K562 (cell line): ENCODE results near the gene PCDH12. TPM values are rescaled to one million over a fixed set of nuclear protein-coding genes. Genes with fewer than 3 reads are reported as not detected.
A peak's percentile ranks its signal among the peaks of the same experiment; 100 is the strongest.

ENCODE experiments used
- ATAC-seq: fragments of 200-7000 bp; cut with Tn5 transposase; 3 replicates; pipeline ENCODE4 v1.9.1; 2020; ENCODE audit warnings: moderate library complexity
- BruUV-seq: library from RNA; stranded (reverse); fragments of 400-500 nt; replicated peaks from 2 replicates; lab custom pipeline; 2021; lab: Mats Ljungman, UMichigan
- CTCF ChIA-PET: fragments of 300-600 bp; formaldehyde crosslinking; extraction: SDS; loops from one replicate; lab custom pipeline; 2021; ENCODE audit warnings: low intra/inter-chr PET ratio; lab: Yijun Ruan, JAX
- POLR2A ChIA-PET: fragments of 300-600, 350-650 bp; sonication (Branson Sonifier 250); formaldehyde crosslinking; extraction: SDS; loops from one replicate; lab custom pipeline; 2021; ENCODE audit warnings: antibody characterized with exemption, inconsistent platforms; lab: Yijun Ruan, JAX
- DNase-seq, 4 experiments: peaks; one replicate each; pipeline versions ENCODE4 v3.0.0 to v3.0.0-alpha.2; 2011 to 2018; ENCODE audit warnings: low spot score in 3 of 4, mixed read lengths in 3 of 4; ENCODE audit errors: extremely low read depth in 1 of 4
- FAIRE-seq: peaks from 2 replicates; lab custom pipeline; 2011; peaks lifted over from hg19 to GRCh38; lab: Jason Lieb, UNC
- H2AFZ ChIP-seq: 2 replicates; pipeline ENCODE4 v1.6.0; 2011; ENCODE audit warnings: low read depth, low read length, control low read depth, inconsistent platforms
- H3K27ac ChIP-seq: fragments of 200-600 bp; 3 replicates; pipeline ENCODE4 v1.8.0; 2011; ENCODE audit warnings: low read depth, mild to moderate bottlenecking, control low read depth, inconsistent platforms, low read length, moderate library complexity, mixed read lengths; ENCODE audit errors: extremely low read depth
- H3K27me3 ChIP-seq, 2 experiments: fragments of 300-600 bp in 1 of 2; 2 replicates in 1 of 2; 3 replicates in 1 of 2; pipeline versions ENCODE4 v1.6.0 to v1.8.0; 2011; ENCODE audit warnings: inconsistent platforms in 2 of 2, low read length in 2 of 2, mild to moderate bottlenecking in 1 of 2, mixed read lengths in 1 of 2, moderate library complexity in 1 of 2; ENCODE audit not compliant: control insufficient read depth in 2 of 2, insufficient read depth in 2 of 2
- H3K36me3 ChIP-seq: fragments of 300-600 bp; 3 replicates; pipeline ENCODE4 v1.8.0; 2011; ENCODE audit warnings: mild to moderate bottlenecking, low read length, inconsistent platforms; ENCODE audit not compliant: control insufficient read depth, insufficient read depth
- H3K4me1 ChIP-seq, 2 experiments: fragments of 200-600 bp in 1 of 2; replicated peaks in 1 of 2; 2 replicates in 1 of 2; 3 replicates in 1 of 2; pipeline versions ENCODE4 v1.5.1 to v1.8.0; 2011; ENCODE audit warnings: inconsistent platforms in 2 of 2, low read length in 2 of 2, mild to moderate bottlenecking in 1 of 2, mixed read lengths in 1 of 2, moderate library complexity in 1 of 2; ENCODE audit not compliant: control insufficient read depth in 2 of 2, insufficient read depth in 2 of 2
- H3K4me2 ChIP-seq: 2 replicates; pipeline ENCODE4 v1.6.1; 2011; ENCODE audit warnings: low read length, control low read depth, inconsistent platforms, mixed read lengths; ENCODE audit not compliant: insufficient read depth
- H3K4me3 ChIP-seq: fragments of 200-600 bp; sonication (generic), shearing (Covaris generic); 2 replicates; pipeline ENCODE4 v1.5.1; 2016; ENCODE audit warnings: control low read depth, inconsistent platforms
- H3K79me2 ChIP-seq: fragments of 200-600 bp; 3 replicates; pipeline ENCODE4 v1.8.0; 2011; ENCODE audit warnings: low read length, inconsistent platforms; ENCODE audit not compliant: control insufficient read depth, insufficient read depth
- H3K9ac ChIP-seq, 2 experiments: 2 replicates each; pipeline versions ENCODE4 v1.6.0 to v1.6.1; 2011; ENCODE audit warnings: low read depth in 2 of 2, low read length in 2 of 2, control low read depth in 1 of 2, inconsistent platforms in 1 of 2, mild to moderate bottlenecking in 1 of 2, mixed read lengths in 1 of 2; ENCODE audit not compliant: insufficient read depth in 1 of 2
- H3K9me1 ChIP-seq: one replicate; pipeline ENCODE4 v1.6.0; 2011; ENCODE audit warnings: inconsistent platforms, mild to moderate bottlenecking, low read length, moderate library complexity; ENCODE audit not compliant: control insufficient read depth, insufficient read depth
- H3K9me3 ChIP-seq: replicated peaks from 2 replicates; pipeline ENCODE4 v1.5.1; 2011; ENCODE audit warnings: low read depth, low read length, inconsistent platforms; ENCODE audit not compliant: control insufficient read depth, insufficient read depth
- H4K20me1 ChIP-seq: replicated peaks from 2 replicates; pipeline ENCODE4 v1.6.1; 2011; ENCODE audit warnings: low read length, inconsistent platforms, mixed read lengths; ENCODE audit not compliant: control insufficient read depth, insufficient read depth
- ARNT ChIP-seq, 2 experiments: fragments of 450-650 bp; IDR thresholded peaks; 2 replicates each; pipeline ENCODE4 v1.6.1; 2016; ENCODE audit warnings: mild to moderate bottlenecking in 1 of 2
- CXXC5 ChIP-seq: fragments of 250-450 bp; sonication (Bioruptor Pico); IDR thresholded peaks from 2 replicates; pipeline ENCODE4 v1.8.0; 2022; ENCODE audit warnings: inconsistent platforms, mild to moderate bottlenecking, moderate library complexity
- HEY1 ChIP-seq: fragments of 250-450 bp; sonication (Bioruptor Pico); IDR thresholded peaks from 2 replicates; pipeline ENCODE4 v1.5.0; 2020; ENCODE audit warnings: mild to moderate bottlenecking, moderate library complexity, borderline replicate concordance
- MIER1 ChIP-seq: fragments of 450-650 bp; IDR thresholded peaks from 2 replicates; pipeline ENCODE4 v1.6.1; 2016; ENCODE audit warnings: antibody characterized with exemption, mild to moderate bottlenecking, low read depth
- MLLT1 ChIP-seq, 2 experiments: fragments of 450-650 bp; IDR thresholded peaks; 2 replicates each; pipeline ENCODE4 v1.6.1; 2016
- NR2C1 ChIP-seq, 2 experiments: fragments of 450-650 bp; IDR thresholded peaks; 2 replicates each; pipeline ENCODE4 v1.6.1; 2017; ENCODE audit warnings: mild to moderate bottlenecking in 2 of 2, antibody characterized with exemption in 1 of 2, inconsistent platforms in 1 of 2, missing compliant biosample characterization in 1 of 2, missing genetic modification characterization in 1 of 2
- PTRF ChIP-seq: fragments of 450-650 bp; IDR thresholded peaks from 2 replicates; pipeline ENCODE4 v1.6.1; 2016; ENCODE audit warnings: mild to moderate bottlenecking, missing genetic modification characterization, missing compliant biosample characterization
- SRSF7 ChIP-seq: fragments of 200-400 bp; formaldehyde crosslinking; optimal IDR thresholded peaks from 2 replicates; pipeline ENCODE3; 2017; ENCODE audit warnings: mild to moderate bottlenecking, low read depth, low read length
- TRIM28 ChIP-seq: fragments of 450-650 bp; IDR thresholded peaks from 2 replicates; pipeline ENCODE4 v1.6.1; 2017
- TSC22D4 ChIP-seq: fragments of 450-650 bp; IDR thresholded peaks from 2 replicates; pipeline ENCODE4 v1.6.1; 2016; ENCODE audit warnings: missing genetic modification characterization, missing biosample characterization, control low read depth
- ZNF184 ChIP-seq: sonication (generic); formaldehyde crosslinking; IDR thresholded peaks from 2 replicates; pipeline ENCODE4 v1.5.0; 2020; ENCODE audit warnings: missing genetic modification reagents
- ZNF324 ChIP-seq: fragments of 250-450 bp; sonication (Bioruptor Pico); IDR thresholded peaks from 2 replicates; pipeline ENCODE4 v1.4.0; 2020; ENCODE audit warnings: mild to moderate bottlenecking
- WGBS: fragments of 100-300 bp; shearing (Covaris generic); methylation state at CpG from one replicate; pipeline ENCODE4 v1.1.6; 2016; ENCODE audit warnings: low coverage, mixed read lengths; ENCODE audit not compliant: insufficient coverage; ENCODE audit errors: missing lambda C conversion rate; 5-methylcytosine and 5-hydroxymethylcytosine counted together
- in situ Hi-C: fragments of 300-500 bp; cut with MboI; formaldehyde crosslinking; loops from 4 replicates; pipeline ENCODE4 v1.15.0; 2018; ENCODE audit warnings: inconsistent platforms, mixed read lengths
- intact Hi-C: fragments of 100-400 bp; cut with micrococcal nuclease; formaldehyde crosslinking; loops from 2 replicates; pipeline ENCODE4 v1.14.2; 2022
- polyA plus RNA-seq, 8 experiments: library from polyadenylated mRNA; depleted of rRNA in 4 of 8; stranded (reverse) in 5 of 8; unstranded in 3 of 8; fragments of >200 nt; fragmentation: Nextera tagmentation in 2 of 8; fragmentation: Illumina TruSeq in 1 of 8; extraction: Ambion mirVana in 2 of 8; extraction: Trizol in 1 of 8; gene quantifications; 2 replicates each; pipeline versions ENCODE4 v1.2.1 to v1.2.3, GENCODE V29; 2011 to 2014; ENCODE audit warnings: inconsistent platforms in 1 of 8, missing spikeins in 1 of 8
- total RNA-seq, 7 experiments: library from RNA; depleted of rRNA in 6 of 7; stranded (reverse); fragments of >200 nt in 6 of 7; fragmentation: Illumina TruSeq in 2 of 7; extraction: Trizol in 2 of 7; gene quantifications; 2 replicates each; pipeline versions ENCODE4 v1.2.1 to v1.2.3, GENCODE V29; 2011 to 2021; ENCODE audit warnings: low replicate concordance in 1 of 7
- TF ChIP-seq, protein P1 (sequence below): fragments of 250-450 bp; sonication (Bioruptor Pico); IDR thresholded peaks from 2 replicates; pipeline ENCODE4 v1.8.0; 2022; ENCODE audit warnings: moderate library complexity, mild to moderate bottlenecking, inconsistent platforms
- TF ChIP-seq, protein P2 (sequence below): fragments of 450-650 bp; IDR thresholded peaks from 2 replicates; pipeline ENCODE4 v1.6.1; 2016; ENCODE audit warnings: missing biosample characterization, missing genetic modification characterization

PCDH12 gene
- total and polyA plus RNA-seq, 9 of the 15 experiments (the other 6 are each of a cell fraction or from before 2014, with no cell fraction given) = 0.01 to 0.04 (median 0.01) TPM; not detected in 4

GRCh38 chr5:141913560-141914198 is 44.3 kb downstream of the PCDH12 start:
- DNase-seq (no peak), FAIRE-seq (peak; percentile 72), ATAC-seq (no peak)
- intact Hi-C loops = loop anchor here (1.0 kb wide), 1 partner anchor 24 kb away; no protein-coding TSS in a partner anchor
- H3K9me3 ChIP-seq = no peaks in the 10 kb centered on the region; the same call in 1 of the 2 replicates
- H3K9ac ChIP-seq = peak overlapping the region; percentile 29 to 86; a peak in 3 of 4 replicates
- no peaks in the 10 kb centered on the region for H3K27me3 ChIP-seq
- no peak overlapping the region for H3K27ac ChIP-seq
- H3K9me1 ChIP-seq = no peaks in the 10 kb centered on the region
- ChIA-PET CTCF (interaction anchor here (0.6 to 1.7 kb wide), 4 partner anchors 22 to 527 kb away, joined by 3 to 13 read pairs (median 4); no protein-coding TSS in a partner anchor), POLR2A (interaction anchor here (0.6 to 2.6 kb wide), 7 partner anchors 9 to 895 kb away, joined by 3 to 10 read pairs (median 3); partner anchors contain the start of genes DELE1 and RNF14)
- peak overlapping the region; percentile 94 for H2AFZ ChIP-seq
- peak overlapping the region; percentile 61 for H3K4me2 ChIP-seq
- no peaks in the 10 kb centered on the region for H3K79me2 ChIP-seq
- in situ Hi-C loops = no loop called here
- peak overlapping the region; percentile 22 for H3K4me3 ChIP-seq
- no peaks in the 10 kb centered on the region for H3K36me3 ChIP-seq
- WGBS = 53% methylated on average over 16 of the region's 16 CpGs
- TF ChIP-seq NR2C1 (IDR thresholded peaks at IDR 0.05) (no peak), NR2C1 (tag; IDR thresholded peaks at IDR 0.05) (no peak), PTRF (tag) (no peak), TSC22D4 (tag) (no peak), ZNF324 (CRISPR knock-in tag) (no peak), TRIM28 (no peak), HEY1 (no peak), CXXC5 (CRISPR knock-in tag) (no peak), MIER1 (no peak), ZNF184 (CRISPR knock-in tag) (no peak), ARNT (IDR thresholded peaks at IDR 0.05) (no peak), SRSF7 (no peak), MLLT1 (IDR thresholded peaks at IDR 0.05) (no peak)
- TF ChIP-seq, protein P1, sequence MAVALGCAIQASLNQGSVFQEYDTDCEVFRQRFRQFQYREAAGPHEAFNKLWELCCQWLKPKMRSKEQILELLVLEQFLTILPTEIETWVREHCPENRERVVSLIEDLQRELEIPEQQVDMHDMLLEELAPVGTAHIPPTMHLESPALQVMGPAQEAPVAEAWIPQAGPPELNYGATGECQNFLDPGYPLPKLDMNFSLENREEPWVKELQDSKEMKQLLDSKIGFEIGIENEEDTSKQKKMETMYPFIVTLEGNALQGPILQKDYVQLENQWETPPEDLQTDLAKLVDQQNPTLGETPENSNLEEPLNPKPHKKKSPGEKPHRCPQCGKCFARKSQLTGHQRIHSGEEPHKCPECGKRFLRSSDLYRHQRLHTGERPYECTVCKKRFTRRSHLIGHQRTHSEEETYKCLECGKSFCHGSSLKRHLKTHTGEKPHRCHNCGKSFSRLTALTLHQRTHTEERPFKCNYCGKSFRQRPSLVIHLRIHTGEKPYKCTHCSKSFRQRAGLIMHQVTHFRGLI = no peak
- TF ChIP-seq, protein P2, sequence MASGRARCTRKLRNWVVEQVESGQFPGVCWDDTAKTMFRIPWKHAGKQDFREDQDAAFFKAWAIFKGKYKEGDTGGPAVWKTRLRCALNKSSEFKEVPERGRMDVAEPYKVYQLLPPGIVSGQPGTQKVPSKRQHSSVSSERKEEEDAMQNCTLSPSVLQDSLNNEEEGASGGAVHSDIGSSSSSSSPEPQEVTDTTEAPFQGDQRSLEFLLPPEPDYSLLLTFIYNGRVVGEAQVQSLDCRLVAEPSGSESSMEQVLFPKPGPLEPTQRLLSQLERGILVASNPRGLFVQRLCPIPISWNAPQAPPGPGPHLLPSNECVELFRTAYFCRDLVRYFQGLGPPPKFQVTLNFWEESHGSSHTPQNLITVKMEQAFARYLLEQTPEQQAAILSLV (tag) = no peak
- no TSS peak for BruUV-seq
- peaks cover 9 to 10% of the 10 kb centered on the region in 2 experiments; a peak in 4 of 5 replicates for H3K4me1 ChIP-seq
- H4K20me1 ChIP-seq = no peaks in the 10 kb centered on the region
